GM06990 (cell line): ENCODE results near the gene GHR.

Experiments used
- DNase-seq: peaks from one replicate; pipeline ENCODE4 v3.0.0-alpha.2; 2011; ENCODE audit not compliant: insufficient read length; ENCODE audit errors: extremely low read depth
- H3K27me3 ChIP-seq: replicated peaks from 2 replicates; pipeline ENCODE4 v1.6.0; 2011; ENCODE audit warnings: low read length; ENCODE audit not compliant: control insufficient read depth, insufficient read depth
- H3K36me3 ChIP-seq: 2 replicates; pipeline ENCODE4 v1.5.1; 2011; ENCODE audit warnings: low read length; ENCODE audit not compliant: control insufficient read depth, insufficient read depth
- H3K4me3 ChIP-seq: replicated peaks from 2 replicates; pipeline ENCODE4 v1.5.1; 2011; ENCODE audit warnings: low read depth, mild to moderate bottlenecking, control low read depth, low read length
- TF ChIP-seq, protein P1 (sequence below): IDR thresholded peaks from 2 replicates; pipeline ENCODE4 v1.5.1; 2011; ENCODE audit warnings: low read length, control low read depth, mild to moderate bottlenecking, inconsistent platforms; ENCODE audit not compliant: insufficient read depth, poor library complexity, severe bottlenecking

Gene GHR

DNA sequence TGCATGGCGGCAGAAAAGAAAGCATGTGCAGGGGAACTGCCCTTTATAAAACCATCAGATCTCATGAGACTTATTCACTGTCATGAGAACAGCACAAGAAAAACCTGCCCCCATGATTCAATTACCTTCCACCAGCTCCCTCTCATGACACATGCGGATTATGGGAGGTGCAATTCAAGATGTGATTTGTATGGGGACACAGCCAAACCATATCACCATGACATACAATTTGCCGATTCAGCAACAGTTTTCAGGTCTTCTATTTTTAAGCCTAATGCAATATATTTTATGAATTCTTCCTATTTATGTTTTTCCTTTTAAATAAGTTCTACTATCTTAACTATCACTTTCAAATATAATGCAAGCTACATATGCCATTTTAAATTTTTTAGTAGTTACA is 242.6 kb downstream of the GHR start:
- H3K4me3 ChIP-seq: no peak overlapping the region
- TF ChIP-seq, protein P1, sequence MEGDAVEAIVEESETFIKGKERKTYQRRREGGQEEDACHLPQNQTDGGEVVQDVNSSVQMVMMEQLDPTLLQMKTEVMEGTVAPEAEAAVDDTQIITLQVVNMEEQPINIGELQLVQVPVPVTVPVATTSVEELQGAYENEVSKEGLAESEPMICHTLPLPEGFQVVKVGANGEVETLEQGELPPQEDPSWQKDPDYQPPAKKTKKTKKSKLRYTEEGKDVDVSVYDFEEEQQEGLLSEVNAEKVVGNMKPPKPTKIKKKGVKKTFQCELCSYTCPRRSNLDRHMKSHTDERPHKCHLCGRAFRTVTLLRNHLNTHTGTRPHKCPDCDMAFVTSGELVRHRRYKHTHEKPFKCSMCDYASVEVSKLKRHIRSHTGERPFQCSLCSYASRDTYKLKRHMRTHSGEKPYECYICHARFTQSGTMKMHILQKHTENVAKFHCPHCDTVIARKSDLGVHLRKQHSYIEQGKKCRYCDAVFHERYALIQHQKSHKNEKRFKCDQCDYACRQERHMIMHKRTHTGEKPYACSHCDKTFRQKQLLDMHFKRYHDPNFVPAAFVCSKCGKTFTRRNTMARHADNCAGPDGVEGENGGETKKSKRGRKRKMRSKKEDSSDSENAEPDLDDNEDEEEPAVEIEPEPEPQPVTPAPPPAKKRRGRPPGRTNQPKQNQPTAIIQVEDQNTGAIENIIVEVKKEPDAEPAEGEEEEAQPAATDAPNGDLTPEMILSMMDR: no peak

GRCh38 chr5:42666869-42667268 is 243.6 kb downstream of the GHR start:
- Histone ChIP-seq H3K27me3 (no peaks in the 10 kb centered on the region), H3K36me3 (no peaks in the 10 kb centered on the region), H3K4me3 (no peak overlapping the region)
- TF ChIP-seq, protein P1: no peak
- no peak for DNase-seq

More for the DNA sequence above, 242.6 kb downstream of the GHR start:
- no peaks in the 10 kb centered on the region for H3K36me3 ChIP-seq
- no peaks in the 10 kb centered on the region for H3K27me3 ChIP-seq
- no peak for DNase-seq

DNA sequence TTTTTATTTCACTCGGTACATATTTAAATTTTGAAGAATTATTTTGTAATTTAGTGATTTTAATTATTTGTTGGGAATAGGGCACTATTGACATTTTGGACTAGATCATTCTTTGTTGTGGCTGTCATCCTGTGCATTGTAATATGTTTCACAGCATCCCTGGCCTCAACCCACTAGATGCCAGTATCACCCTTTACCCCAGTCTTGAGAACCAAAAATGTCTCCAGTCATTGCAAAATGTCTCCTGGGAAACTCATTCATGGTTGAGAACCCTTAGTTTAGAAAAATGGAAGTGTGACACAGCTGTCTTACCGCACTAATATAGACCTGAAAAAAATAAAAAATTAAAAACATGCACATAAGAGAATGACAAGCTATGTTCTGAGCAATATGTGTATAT is 245.0 kb downstream of the GHR start:
- Histone ChIP-seq H3K36me3 (no peaks in the 10 kb centered on the region), H3K4me3 (no peak overlapping the region), H3K27me3 (no peaks in the 10 kb centered on the region)
- TF ChIP-seq, protein P1: no peak
- no peak for DNase-seq

- TF ChIP-seq, protein P1: no peak
- Histone ChIP-seq H3K4me3 (no peak overlapping the region), H3K27me3 (no peaks in the 10 kb centered on the region), H3K36me3 (no peaks in the 10 kb centered on the region)
- DNase-seq: no peak
Observed at GRCh38 chr5:42672925-42673324, 249.7 kb downstream of the GHR start.

DNA sequence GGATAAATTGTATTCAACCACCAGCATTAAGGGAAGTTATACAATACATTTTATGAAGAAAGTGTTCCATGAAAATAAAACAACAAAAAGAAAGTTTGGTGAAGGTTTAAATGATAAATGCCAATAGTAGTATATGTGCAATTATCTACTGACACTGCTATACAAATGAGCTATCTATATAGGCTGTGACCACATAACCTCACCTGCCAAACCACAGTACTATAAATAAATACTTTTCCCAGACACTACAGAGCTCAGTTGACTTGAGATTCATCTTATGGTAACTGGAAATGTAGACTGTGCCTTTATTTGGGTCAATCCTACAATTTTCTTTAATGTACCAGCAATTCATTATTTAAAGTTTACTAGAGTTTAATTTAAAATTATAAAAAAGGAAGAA is 252.4 kb downstream of the GHR start:
- Histone ChIP-seq H3K4me3 (no peak overlapping the region), H3K36me3 (no peaks in the 10 kb centered on the region), H3K27me3 (no peaks in the 10 kb centered on the region)
- TF ChIP-seq, protein P1: no peak
- DNase-seq: no peak

DNA sequence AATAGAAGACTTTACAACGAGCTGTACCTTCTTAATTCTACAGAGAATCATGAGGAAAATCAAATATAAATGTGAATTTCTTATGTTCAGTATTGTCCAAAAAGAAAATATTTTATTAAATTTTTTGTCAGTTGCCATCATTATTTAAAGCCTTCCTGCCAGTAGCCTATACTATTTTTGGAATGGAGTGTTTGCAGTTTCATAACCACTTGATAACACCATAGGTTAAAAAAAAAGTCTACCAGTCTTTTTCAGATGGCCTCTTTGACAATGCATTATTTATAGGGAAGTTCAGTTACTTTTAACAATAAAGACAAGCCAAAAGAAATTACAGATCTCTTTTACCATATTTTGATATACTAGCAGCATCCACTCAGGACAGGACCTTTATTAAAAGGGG is 253.1 kb downstream of the GHR start:
- TF ChIP-seq, protein P1: no peak
- no peak overlapping the region for H3K4me3 ChIP-seq
- no peaks in the 10 kb centered on the region for H3K27me3 ChIP-seq
- no peak for DNase-seq
- no peaks in the 10 kb centered on the region for H3K36me3 ChIP-seq
